HG03469 (cell line): ENCODE measurements around the gene CDK4.
"Not testable (repeated sequence)": the region's sequence is repeated elsewhere in the genome, so short reads cannot be mapped to it uniquely, and the experiment has no call there.

ENCODE experiments used
- ATAC-seq: cut with Tn5 transposase; IDR thresholded peaks from one replicate; pipeline ENCODE4 v1.9.1; 2021; ENCODE audit warnings: mild to moderate bottlenecking, moderate library complexity, moderate number of reproducible peaks; ENCODE audit not compliant: unreplicated experiment

Gene CDK4

DNA sequence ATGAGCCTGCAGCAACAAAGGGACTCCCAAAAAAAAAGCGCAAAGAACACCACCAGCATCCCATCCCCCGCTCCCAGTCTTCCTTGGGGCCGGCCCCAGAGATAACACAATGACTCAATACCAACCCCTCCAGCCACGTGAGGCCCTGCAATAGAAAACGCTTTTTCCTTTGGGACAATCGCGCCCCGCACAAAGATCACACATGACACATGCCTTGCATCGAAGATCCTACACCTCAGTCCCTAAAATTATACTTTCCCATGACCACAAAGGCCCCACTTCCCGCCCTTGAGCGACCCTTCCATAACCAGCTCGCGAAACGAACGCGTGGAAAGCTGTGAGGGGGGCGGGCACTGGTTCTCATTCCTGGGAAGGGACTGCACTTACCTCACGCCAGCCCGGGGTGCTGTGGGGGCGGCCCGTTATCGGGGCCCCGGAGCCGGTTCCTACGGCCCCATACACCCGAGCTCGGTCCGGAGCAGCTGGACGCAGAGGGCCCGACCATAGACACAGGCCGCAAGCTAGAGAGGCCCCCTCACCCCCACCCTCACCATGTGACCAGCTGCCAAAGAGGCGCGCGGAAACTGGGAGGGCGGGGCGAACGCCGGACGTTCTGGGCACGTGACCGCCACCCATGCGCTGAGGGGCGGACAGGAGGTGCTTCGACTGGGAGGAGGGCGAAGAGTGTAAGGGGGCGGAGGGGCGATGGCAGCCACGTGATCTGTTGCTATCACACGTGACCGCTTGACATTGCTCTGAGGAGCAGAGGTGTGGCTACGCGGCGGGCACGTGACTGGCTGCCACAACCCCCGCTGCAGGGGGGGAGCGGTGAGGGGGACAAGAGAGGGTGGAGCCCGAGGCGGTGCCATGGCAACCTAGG, at the start of gene CDK4:
CDK4 (minus strand) TSS at position 523 of the 880 bp plus-strand sequence. CDS start 593 bp downstream, outside the sequence.
- peak; percentile 66 for ATAC-seq

DNA sequence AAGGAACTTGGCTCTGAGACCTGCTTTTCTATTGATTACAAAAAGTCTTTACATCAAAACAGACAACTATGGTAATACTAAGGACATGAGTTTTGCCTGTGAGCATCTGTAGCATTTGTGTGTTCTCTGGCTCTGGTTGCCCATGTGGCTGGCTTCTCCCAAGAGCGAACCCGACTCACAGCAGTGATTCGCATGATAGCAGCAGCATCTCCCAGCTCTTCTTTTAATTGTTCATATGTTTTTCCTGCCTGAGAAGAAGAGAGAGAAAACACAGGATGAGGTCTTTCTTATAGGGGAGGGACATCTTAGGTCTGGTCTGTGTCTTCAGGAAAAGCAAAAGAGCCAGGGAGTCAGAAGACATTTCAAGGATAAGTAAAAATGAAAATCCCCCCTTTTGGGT, 48.9 kb upstream of the CDK4 start:
- no peak for ATAC-seq

DNA sequence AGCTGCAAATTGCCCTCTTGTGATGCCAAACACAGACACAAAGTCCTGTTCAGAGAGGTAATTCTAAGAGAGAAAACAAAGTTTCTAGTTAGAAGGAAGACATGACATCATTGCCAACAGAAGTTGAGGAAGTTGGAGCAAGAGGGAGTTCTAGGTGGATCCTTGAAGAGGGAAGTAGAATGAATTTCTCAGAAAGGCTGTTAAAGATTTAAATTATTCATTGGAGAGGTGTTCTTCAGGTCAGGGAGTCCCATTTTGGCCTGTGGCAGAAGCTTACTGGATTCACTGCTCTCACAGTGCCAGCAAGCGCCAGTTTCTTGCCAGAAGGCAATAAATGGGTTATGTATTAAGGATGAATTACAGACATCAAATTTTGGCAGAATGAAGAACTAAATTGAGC, 45.8 kb upstream of the CDK4 start:
- no peak for ATAC-seq

DNA sequence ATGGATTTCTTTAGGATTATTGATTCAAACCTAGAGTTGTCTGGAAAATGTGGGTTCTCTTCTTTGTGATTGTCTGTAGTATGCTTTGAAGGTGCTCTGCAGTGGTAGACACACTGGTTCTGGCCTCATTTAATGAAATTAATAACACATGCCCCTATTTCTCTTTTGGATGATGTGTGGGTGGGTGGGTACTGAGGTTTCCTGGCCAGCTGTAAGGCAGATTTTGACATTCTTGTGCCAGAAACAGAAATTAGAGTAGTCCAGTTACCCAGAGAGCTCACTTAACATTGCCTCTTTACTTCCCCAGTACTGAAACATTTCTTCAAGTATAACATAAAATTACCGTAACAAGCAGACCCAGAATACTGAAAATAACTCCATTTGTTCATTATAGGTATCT, 44.9 kb upstream of the CDK4 start:
- no peak for ATAC-seq

DNA sequence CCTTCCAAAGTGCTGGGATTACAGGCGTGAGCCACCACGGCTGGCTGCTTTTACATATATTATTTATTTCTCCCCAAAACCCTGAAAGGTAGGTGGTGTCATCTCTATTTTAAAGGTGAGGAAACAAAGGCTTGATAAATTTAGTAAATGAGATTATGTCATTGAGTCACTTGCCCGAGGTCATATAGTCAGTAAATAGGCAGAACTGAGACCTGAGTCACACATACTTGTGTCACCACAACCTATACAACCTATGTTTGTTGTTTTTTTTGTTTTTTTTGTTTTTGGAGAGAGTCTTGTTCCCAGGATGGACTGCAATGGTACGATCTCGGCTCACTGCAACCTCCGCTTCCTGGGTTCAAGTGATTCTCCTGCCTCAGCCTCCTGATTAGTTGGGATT, 43.2 kb upstream of the CDK4 start:
- ATAC-seq = no peak

DNA sequence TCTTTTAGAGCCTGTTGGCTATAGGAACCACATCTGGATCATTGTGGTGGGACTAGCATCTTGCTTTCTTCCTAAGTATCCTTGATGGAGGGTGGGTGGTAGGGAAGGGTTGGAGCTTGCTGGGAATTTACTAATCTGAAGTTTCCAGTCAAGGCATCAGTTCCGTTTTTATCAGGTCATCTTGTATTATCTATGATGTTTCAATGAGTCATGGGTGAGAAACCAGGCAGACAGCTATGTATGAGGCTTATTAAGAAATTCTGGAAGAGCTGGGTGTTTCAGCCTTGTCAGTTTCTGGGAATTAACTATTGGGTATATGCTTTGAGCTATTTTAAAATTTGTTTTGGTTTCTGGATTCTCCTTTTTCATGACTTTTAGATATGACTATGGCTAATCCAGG, 41.8 kb upstream of the CDK4 start:
- no peak for ATAC-seq

DNA sequence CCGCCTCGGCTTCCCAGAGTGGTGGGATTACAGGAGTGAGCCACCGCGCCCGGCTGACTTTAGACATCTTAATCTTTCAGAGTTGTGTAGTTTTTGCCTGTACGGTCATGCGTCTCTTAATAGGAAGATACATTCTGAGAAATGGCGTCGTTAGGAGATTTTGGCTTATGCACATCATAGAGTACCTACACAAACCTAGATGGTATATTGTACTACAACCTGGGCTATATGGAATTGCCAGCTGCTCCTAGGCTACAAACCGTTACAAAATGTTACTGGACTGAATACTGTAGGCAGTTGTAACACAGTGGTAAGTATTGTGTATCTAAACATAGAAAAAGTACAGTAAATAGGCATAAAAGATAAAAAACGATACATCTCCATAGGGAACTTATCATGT, 31.8 kb upstream of the CDK4 start:
- no peak for ATAC-seq

DNA sequence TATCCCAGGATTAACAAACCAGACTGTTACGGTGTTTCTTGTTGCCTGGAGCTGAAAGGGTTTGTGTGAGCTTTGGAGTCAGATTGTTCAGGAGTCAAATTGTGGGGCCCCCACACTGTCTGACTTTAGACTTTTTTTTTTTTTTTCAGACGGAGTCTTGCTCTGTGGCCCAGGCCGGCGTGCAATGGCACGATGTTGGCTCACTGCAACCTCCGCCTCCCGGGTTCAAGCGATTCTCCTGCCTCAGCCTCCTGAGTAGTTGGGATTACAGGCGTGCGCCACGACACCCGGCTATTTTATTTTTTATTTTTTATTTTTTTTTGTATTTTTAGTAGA, 31.3 kb upstream of the CDK4 start:
- no peak for ATAC-seq

DNA sequence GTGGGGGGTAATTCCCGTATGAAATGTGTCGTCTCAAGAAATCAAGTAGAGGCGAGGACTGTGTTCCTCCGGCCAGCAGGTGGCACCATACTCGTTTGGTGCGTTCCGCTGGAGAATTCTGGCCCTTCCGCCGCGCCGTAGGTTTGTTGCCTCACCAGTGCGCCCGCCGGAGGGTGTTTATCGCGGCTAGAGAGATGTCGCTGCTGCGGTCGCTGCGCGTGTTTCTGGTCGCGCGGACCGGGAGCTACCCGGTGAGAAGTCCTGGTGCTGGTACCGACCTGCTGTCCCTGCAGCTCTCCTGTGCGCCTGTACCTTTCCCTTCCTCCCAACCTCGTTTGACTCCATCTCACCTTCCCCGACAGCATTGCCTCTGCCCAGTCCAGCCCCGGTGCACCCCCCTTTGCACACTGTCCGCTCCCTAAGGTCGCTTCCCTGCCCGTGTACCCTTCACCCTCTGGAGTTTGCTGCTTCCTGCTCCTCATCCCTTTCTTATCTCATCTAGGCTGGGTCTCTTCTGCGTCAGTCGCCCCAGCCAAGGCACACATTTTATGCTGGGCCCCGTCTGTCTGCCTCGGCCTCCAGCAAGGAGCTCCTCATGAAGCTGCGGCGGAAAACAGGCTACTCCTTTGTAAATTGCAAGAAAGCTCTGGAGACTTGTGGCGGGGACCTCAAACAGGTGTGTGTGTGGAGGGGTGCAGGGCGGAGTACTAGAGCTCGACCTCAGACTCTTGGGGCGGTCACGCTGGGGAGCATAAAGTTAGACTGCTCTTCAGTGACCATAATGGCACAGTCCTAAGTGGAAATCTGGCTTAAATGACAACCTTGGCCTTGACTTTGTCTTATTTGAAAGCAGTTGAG, 30.7 kb upstream of the CDK4 start, which contains the start of gene TSFM:
TSFM (plus strand) TSS at position 180 of the 858 bp plus-strand sequence; CDS start at position 195, 15 bp downstream.
- peak; percentile 42 for ATAC-seq

DNA sequence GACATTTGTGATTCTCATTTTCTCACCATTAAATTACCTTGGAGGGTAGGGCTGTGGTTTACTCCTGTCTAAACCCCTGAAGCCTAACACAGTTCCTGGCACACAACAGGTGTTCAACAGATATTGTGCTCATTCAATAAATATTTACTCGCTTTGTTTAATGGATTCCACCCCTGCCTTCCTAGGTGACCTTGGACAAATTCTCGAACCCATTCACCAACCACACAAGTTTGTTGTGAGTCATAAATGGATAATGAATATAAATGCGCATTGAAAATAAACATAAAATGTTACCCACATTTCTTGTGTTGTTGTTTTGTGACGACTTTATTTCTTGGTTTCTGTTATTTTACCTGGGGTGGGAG, 30.1 kb upstream of the CDK4 start:
- no peak for ATAC-seq

DNA sequence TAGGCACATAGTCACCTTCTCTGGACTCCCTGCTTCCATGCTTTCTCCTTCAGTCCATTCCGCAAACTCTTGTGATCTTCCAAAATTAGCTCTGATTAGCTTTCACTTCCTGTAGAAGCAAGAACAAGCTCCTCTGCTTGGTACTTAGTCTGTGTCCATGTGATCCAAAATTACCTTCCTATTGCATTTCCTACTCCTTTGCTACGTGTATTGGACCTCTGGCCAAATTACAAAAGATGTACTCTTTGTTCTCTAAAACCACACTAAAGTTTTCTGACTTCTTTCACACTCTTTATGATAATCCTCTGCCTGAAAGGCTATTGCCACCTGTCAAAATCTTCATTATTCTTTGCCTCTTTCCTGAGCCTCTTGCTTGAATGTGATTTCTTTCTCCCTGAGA, 29.7 kb upstream of the CDK4 start:
- no peak for ATAC-seq

DNA sequence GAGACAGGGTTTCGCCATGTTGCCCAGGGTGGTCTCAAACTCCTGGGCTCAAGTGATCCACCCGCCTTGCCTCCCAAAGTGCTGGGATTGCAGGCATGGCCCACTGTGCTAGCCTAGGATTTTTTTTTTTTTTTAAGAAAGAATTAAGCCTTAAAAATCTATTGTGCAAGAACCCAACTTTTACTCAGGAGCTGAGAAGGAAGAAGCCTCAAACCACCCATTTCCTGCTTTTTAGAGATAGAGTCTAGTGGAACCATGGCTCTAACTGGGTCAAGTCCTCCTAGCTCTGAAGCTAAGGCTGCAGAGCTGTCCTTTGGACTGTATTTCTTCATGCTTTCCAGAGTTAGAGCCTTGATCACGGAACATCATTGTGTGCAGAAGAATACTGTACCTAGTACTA, 29.1 kb upstream of the CDK4 start:
- no peak for ATAC-seq

DNA sequence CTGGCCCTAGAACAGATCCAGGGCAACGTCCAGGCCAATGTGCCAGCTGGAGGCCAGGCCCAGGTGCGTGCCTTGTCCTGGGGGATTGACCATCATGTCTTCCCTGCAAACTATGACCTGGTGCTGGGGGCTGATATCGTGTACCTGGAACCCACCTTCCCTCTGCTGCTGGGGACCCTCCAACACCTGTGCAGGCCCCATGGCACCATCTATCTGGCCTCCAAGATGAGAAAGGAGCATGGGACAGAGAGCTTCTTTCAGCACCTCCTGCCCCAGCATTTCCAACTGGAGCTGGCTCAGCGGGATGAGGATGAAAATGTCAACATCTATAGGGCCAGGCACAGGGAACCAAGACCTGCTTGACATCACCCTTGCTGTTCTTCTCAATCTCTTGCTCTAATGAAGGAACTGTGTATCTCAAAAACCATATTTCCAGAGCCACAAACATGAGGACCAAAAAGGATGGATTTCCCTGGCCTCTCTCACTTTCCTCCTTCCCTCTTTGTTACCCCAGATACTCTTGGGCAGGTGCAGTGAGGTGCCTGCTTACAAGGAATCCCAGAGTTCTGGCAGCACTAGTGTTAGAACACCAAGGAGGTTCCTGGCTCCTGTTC, 28.3 kb upstream of the CDK4 start:
- no peak for ATAC-seq

DNA sequence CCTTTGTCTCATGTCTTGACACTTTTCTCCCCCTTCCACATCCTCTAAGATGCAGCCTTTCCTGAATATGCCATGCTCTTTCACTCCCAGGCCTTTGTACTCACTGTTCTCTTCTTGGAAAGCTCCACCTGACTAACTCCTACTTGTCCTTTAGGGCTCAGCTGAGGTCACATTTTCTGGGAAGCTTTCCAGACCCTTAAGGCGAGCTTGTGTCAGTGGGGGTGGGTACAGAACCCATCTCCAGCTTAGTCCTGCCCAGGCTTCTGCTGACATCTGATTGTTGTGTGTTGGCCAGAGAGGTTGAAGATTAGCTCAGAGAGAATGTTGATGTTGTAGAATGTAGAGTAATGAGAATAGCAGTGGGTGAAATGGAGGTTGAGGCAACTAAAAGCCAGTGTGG, 27.6 kb upstream of the CDK4 start:
- no peak for ATAC-seq

DNA sequence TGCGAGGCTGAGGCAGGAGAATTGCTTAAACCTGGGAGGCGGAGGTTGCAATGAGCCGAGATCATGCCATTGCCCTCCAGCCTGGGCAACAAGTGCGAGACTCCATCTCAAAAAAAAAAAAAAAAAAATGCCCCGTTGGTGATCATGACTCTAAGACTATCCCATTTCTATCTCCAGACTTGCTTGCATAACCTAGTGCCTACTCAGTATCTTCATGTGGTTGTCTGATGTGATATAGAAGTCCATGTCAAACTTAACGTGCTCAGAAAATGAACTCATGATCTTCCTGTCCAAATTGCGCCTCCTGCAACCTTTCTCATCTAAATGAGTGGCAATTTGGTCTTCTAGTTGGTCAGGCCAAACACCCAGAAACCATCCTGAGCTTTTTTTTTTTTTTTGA, 25.8 kb upstream of the CDK4 start:
- ATAC-seq = no peak

DNA sequence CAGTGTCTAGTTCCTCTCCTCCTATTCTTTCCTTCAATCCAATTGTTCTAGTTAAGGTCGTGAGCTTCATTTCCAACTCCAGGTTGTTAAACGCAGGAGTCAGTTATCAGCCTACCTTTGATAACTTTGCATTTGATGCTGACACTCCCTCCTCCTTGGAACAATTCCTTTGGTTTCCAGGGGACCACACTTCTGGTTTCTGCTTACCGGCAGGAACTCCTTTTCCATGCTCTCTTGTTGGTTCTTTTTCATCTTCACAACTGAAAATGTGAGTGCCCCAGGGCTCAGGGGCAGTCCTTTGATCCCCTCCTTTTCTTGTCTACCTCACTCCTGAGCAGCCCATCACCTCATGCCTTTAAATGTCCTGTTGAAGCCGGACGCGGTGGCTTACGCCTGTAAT, 25.3 kb upstream of the CDK4 start:
- ATAC-seq = no peak

DNA sequence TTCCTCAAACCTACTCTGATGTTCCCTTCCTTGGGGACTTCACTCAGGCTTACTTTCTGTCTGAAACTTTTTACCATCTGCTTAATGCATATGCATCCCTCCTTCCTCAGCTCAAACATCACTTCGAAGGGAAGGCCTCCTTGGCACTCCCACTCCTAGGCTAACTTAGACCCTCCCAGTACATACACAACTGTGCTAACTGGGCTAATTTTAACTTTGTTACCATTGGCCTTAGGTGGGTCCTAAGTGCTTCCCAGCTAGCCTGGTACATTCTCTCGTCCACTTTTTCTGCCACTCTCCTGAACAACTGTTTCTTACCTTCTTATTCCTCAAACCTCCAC, 24.1 kb upstream of the CDK4 start:
- no peak for ATAC-seq

DNA sequence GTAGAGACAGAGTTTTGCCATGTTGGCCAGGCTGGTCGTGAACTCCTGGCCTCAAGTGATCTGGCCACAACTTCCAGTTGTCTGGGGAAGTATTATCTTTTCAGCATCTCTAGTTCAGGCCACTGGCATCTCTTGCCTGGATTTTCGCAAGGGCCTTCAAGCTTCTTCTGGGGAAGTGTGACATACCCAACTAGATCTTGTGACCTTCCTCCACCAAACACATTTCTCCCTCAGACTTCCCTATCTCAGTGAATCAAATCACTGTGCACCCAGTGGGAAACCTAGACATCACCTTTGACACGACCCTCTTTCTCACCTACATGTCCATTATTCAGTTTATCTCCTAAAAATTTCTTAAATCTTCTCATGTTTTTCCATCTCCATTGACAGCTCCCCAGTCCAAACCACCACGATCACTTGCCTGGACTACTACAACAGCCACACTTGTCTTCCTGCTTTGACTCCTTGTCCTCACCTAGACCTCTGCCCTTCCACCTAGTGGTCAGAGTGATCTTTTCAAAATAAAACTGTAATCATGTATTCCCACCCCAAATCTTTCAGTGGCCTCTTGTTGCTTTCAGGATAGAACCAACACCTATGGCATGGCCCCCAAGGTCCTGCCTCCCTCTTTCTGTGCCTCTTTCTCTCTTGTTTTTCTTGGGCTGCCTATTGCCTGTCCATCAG, 23.6 kb upstream of the CDK4 start:
- no peak for ATAC-seq

DNA sequence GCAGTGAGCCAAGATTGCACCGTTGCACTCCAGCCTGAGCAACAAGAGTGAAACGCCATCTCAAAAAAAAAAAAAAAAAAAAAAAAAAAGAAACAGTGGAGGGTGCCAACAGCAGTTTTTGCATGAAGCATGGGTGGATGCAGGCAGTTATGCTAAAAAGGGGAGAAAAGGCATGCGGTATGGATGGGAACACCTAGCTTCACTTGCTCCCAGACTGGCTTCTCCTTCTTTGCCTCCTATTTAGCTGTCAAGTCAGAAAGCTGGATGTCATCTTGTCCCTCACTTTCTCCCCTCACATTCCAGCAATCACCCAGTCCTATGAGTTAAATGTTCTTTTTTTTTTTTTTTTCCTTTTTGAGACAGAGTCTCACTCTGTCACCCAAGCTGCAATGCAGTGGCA, 22.9 kb upstream of the CDK4 start:
- ATAC-seq = no peak

DNA sequence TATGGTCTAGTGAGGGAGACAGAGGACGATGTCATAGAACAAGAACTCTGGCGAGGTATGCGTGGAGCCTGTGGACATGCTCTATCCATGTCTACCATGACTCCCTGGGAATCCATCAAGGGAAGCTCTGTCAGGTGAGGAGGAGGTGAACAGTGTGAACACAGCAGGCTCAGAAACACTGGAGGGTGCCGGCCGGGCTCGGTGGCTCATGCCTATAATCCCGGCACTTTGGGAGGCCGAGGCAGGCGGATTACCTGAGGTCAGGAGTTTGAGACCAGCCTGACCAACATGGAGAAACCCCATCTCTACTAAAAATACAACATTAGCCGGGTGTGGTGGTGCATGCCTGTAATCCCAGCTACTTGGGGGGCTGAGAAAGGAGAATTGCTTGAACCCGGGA, 22.5 kb upstream of the CDK4 start:
- ATAC-seq = not testable (repeated sequence)
